ENCODE results near the gene LAMA5.

DNA sequence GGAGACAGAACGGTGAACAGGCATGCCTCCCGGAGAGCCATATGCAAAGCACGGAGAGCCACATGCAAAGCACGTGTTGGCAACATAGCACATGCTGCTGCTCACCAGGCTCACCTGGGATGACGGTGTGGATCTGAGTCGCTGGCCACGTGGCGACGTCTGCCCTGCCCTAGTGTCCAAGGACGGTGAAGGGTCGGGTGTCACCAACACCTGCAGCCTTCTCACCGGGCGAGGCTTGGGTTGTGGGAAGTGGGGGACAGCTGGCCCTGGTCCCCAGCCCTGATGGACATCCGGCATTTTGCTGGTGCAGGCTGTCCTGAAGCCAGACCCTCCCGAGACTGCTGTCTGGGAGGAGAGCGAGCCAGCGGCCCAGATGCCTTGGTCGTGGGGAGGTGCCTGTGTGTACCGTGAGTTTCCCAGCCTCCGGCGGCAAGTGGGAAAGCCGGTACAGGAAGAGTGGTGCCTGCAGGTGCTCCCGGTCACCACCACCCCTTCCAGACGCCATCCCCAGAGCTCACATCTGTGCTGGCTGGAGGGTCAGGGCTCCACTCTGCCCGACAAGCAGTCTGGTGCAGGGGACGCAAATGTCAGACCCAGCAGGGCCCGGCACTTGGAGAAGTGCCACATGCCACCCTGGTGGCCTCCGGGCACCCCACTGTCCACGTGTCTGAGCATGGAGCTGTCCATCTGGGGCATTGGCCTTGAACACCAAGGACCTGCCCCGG, 70.2 kb downstream of the LAMA5 start:
- TF ChIP-seq POLR2A (IDR thresholded peaks at IDR 0.05) (no peak), POLR2AphosphoS5 (IDR thresholded peaks at IDR 0.05) (no peak)
- TF ChIP-seq, protein P1, sequence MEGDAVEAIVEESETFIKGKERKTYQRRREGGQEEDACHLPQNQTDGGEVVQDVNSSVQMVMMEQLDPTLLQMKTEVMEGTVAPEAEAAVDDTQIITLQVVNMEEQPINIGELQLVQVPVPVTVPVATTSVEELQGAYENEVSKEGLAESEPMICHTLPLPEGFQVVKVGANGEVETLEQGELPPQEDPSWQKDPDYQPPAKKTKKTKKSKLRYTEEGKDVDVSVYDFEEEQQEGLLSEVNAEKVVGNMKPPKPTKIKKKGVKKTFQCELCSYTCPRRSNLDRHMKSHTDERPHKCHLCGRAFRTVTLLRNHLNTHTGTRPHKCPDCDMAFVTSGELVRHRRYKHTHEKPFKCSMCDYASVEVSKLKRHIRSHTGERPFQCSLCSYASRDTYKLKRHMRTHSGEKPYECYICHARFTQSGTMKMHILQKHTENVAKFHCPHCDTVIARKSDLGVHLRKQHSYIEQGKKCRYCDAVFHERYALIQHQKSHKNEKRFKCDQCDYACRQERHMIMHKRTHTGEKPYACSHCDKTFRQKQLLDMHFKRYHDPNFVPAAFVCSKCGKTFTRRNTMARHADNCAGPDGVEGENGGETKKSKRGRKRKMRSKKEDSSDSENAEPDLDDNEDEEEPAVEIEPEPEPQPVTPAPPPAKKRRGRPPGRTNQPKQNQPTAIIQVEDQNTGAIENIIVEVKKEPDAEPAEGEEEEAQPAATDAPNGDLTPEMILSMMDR (IDR thresholded peaks at IDR 0.05), result no peak

All from breast epithelium (tissue), 3 donors.